Hepatocyte (in vitro differentiated cells): Measurements from ENCODE around the gene TRMT61A. TPM values are rescaled to one million over a fixed set of nuclear protein-coding genes. Genes with fewer than 3 reads are reported as not detected.

Experiments used
- DNase-seq: peaks from one replicate; pipeline ENCODE4 v3.0.0-alpha.2; 2016; ENCODE audit warnings: low spot score
- H2AFZ ChIP-seq: fragments of 200-600 bp; sonication (generic); 2 replicates; pipeline ENCODE4 v1.6.0; 2016; ENCODE audit warnings: antibody characterized with exemption, mild to moderate bottlenecking
- H3K27ac ChIP-seq: fragments of 200-600 bp; sonication (generic); 2 replicates; pipeline ENCODE4 v1.5.1; 2016; ENCODE audit warnings: mild to moderate bottlenecking
- H3K27me3 ChIP-seq: fragments of 200-600 bp; sonication (generic); 2 replicates; pipeline ENCODE4 v1.6.1; 2016
- H3K36me3 ChIP-seq: fragments of 200-600 bp; sonication (generic); replicated peaks from 2 replicates; pipeline ENCODE4 v1.5.1; 2016; ENCODE audit warnings: low read depth; ENCODE audit not compliant: insufficient read depth
- H3K4me1 ChIP-seq: fragments of 200-600 bp; sonication (generic); 2 replicates; pipeline ENCODE4 v1.5.1; 2016; ENCODE audit warnings: mild to moderate bottlenecking, moderate library complexity; ENCODE audit not compliant: insufficient read depth
- H3K4me2 ChIP-seq: fragments of 200-600 bp; sonication (generic); 2 replicates; pipeline ENCODE4 v1.6.0; 2016
- H3K4me3 ChIP-seq: fragments of 200-600 bp; sonication (generic); 2 replicates; pipeline ENCODE4 v1.5.1; 2016; ENCODE audit warnings: mild to moderate bottlenecking
- H3K79me2 ChIP-seq: fragments of 200-600 bp; sonication (generic); 2 replicates; pipeline ENCODE4 v1.6.0; 2017; ENCODE audit warnings: mild to moderate bottlenecking
- H3K9me2 ChIP-seq: fragments of 200-600 bp; sonication (generic); replicated peaks from 2 replicates; pipeline ENCODE4 v1.6.0; 2017; ENCODE audit warnings: mild to moderate bottlenecking; ENCODE audit not compliant: insufficient read depth
- H3K9me3 ChIP-seq: fragments of 200-600 bp; sonication (generic); 2 replicates; pipeline ENCODE4 v1.5.1; 2016; ENCODE audit warnings: low read depth, mild to moderate bottlenecking
- H4K20me1 ChIP-seq: fragments of 200-600 bp; sonication (generic); 2 replicates; pipeline ENCODE4 v1.6.0; 2016; ENCODE audit warnings: mild to moderate bottlenecking; ENCODE audit not compliant: insufficient read depth, poor library complexity, severe bottlenecking
- CTCF ChIP-seq: fragments of 200-600 bp; sonication (generic); IDR thresholded peaks from 2 replicates; pipeline ENCODE4 v1.5.1; 2016; ENCODE audit warnings: antibody characterized with exemption, mild to moderate bottlenecking; ENCODE audit not compliant: poor library complexity
- EZH2 ChIP-seq: fragments of 200-600 bp; sonication (generic); IDR thresholded peaks from 2 replicates; pipeline ENCODE4 v1.6.1; 2016; ENCODE audit warnings: antibody characterized with exemption, mild to moderate bottlenecking, borderline replicate concordance
- EZH2phosphoT487 ChIP-seq: fragments of 200-600 bp; sonication (generic); IDR thresholded peaks from one replicate; pipeline ENCODE4 v1.6.1; 2018; ENCODE audit warnings: antibody characterized with exemption, mild to moderate bottlenecking, low read depth, moderate library complexity; ENCODE audit not compliant: unreplicated experiment, severe bottlenecking
- WGBS: methylation state at CpG from one replicate; pipeline ENCODE4 v1.1.6; 2016; ENCODE audit warnings: low lambda C conversion rate; ENCODE audit errors: missing lambda C conversion rate; 5-methylcytosine and 5-hydroxymethylcytosine counted together
- polyA plus RNA-seq: library from polyadenylated mRNA; unstranded; fragments of >200 nt; fragmentation: Nextera tagmentation; extraction: Ambion mirVana; gene quantifications from 2 replicates; pipeline ENCODE4 v1.2.1, GENCODE V29; 2016
- total RNA-seq: library from RNA; depleted of rRNA; stranded (reverse); fragments of >200 nt; gene quantifications from 2 replicates; pipeline ENCODE4 v1.2.3, GENCODE V29; 2014

The TRMT61A gene
- total and polyA plus RNA-seq, 2 experiments from 2014 or later, result 8.9 to 13.2 TPM

GRCh38 chr14:103529383-103530365 is 678 bp downstream of the TRMT61A start:
- H3K4me3 ChIP-seq, result peak overlapping the region; percentile 78
- H4K20me1 ChIP-seq, result no peaks in the 10 kb centered on the region
- H3K27me3 ChIP-seq, result no peaks in the 10 kb centered on the region
- H3K9me3 ChIP-seq, result no peaks in the 10 kb centered on the region
- 62% methylated on average over 36 of the region's 42 CpGs for WGBS
- TF ChIP-seq CTCF (no peak), EZH2 (no peak), EZH2phosphoT487 (no peak)
- H3K79me2 ChIP-seq, result peaks cover 41% of the 10 kb centered on the region
- peaks cover 35% of the 10 kb centered on the region for H3K4me1 ChIP-seq
- H2AFZ ChIP-seq, result peak overlapping the region; percentile 49
- H3K9me2 ChIP-seq, result no peaks in the 10 kb centered on the region
- H3K27ac ChIP-seq, result peak overlapping the region; percentile 40
- no peaks in the 10 kb centered on the region for H3K36me3 ChIP-seq
- H3K4me2 ChIP-seq, result peak overlapping the region; percentile 97
- no peak for DNase-seq

- Histone ChIP-seq H3K27me3 (no peaks in the 10 kb centered on the region), H3K4me2 (peak overlapping the region; percentile 97), H3K4me3 (no peak overlapping the region), H3K27ac (no peak overlapping the region), H3K36me3 (no peaks in the 10 kb centered on the region), H4K20me1 (no peaks in the 10 kb centered on the region), H2AFZ (no peak overlapping the region), H3K79me2 (peaks cover 41% of the 10 kb centered on the region), H3K4me1 (peaks cover 32% of the 10 kb centered on the region), H3K9me2 (no peaks in the 10 kb centered on the region), H3K9me3 (no peaks in the 10 kb centered on the region)
- no peak for TF ChIP-seq EZH2
- TF ChIP-seq EZH2phosphoT487, result no peak
- no peak for TF ChIP-seq CTCF
- 65% methylated on average over 7 of the region's 7 CpGs for WGBS
- no peak for DNase-seq
Measured at GRCh38 chr14:103530390-103530789, 1.4 kb downstream of the TRMT61A start.

- Histone ChIP-seq H4K20me1 (no peaks in the 10 kb centered on the region), H3K4me2 (peak overlapping the region; percentile 97), H3K79me2 (peaks cover 41% of the 10 kb centered on the region), H3K4me1 (peaks cover 30% of the 10 kb centered on the region), H3K36me3 (no peaks in the 10 kb centered on the region), H3K4me3 (no peak overlapping the region), H3K27me3 (no peaks in the 10 kb centered on the region), H3K9me3 (no peaks in the 10 kb centered on the region), H3K9me2 (no peaks in the 10 kb centered on the region), H3K27ac (no peak overlapping the region), H2AFZ (no peak overlapping the region)
- 95% methylated on average over 11 of the region's 11 CpGs for WGBS
- DNase-seq, result no peak
- TF ChIP-seq EZH2phosphoT487 (no peak), EZH2 (no peak), CTCF (no peak)
Measured at GRCh38 chr14:103530831-103531230, 1.8 kb downstream of the TRMT61A start.
